Measurements from ENCODE around the gene HTR5A. TPM values are rescaled to one million over a fixed set of nuclear protein-coding genes. Genes with fewer than 3 reads are reported as not detected.
"Not testable (repeated sequence)": the region's sequence is repeated elsewhere in the genome, so short reads cannot be mapped to it uniquely, and the experiment has no call there.

The HTR5A gene
- not detected in 2 replicates for total RNA-seq

GRCh38 chr7:155069992-155070751 is at the start of gene HTR5A:
TSS of gene HTR5A (plus strand) at chr7:155070324. CDS start at chr7:155070900, 576 bp downstream.
- peak; percentile 55 for DNase-seq (ENCODE audit: low read depth, low spot score)

GRCh38 chr7:155020996-155021395 is 49.1 kb upstream of the HTR5A start:
- no peak for DNase-seq (ENCODE audit: low read depth, low spot score)

GRCh38 chr7:155021699-155022145 is 48.4 kb upstream of the HTR5A start:
- DNase-seq (ENCODE audit: low read depth, low spot score) = no peak

GRCh38 chr7:155027879-155028278 is 42.2 kb upstream of the HTR5A start:
- DNase-seq (ENCODE audit: low read depth, low spot score) = no peak

- no peak for DNase-seq (ENCODE audit: low read depth, low spot score)
These were observed 37.1 kb upstream of the HTR5A start for GRCh38 chr7:155032978-155033377.

- not testable (repeated sequence) for DNase-seq (ENCODE audit: low read depth, low spot score)
These were observed 35.6 kb upstream of the HTR5A start for GRCh38 chr7:155034495-155034894.

GRCh38 chr7:155038335-155038734 is 31.8 kb upstream of the HTR5A start:
- DNase-seq (ENCODE audit: low read depth, low spot score) = no peak

GRCh38 chr7:155043756-155044155 is 26.4 kb upstream of the HTR5A start:
- no peak for DNase-seq (ENCODE audit: low read depth, low spot score)

- no peak for DNase-seq (ENCODE audit: low read depth, low spot score)
These were observed 22.1 kb upstream of the HTR5A start for GRCh38 chr7:155048006-155048405.

- no peak for DNase-seq (ENCODE audit: low read depth, low spot score)
These were observed 18.8 kb upstream of the HTR5A start for GRCh38 chr7:155051355-155051754.

GRCh38 chr7:155053002-155053401 is 17.1 kb upstream of the HTR5A start:
- DNase-seq (ENCODE audit: low read depth, low spot score) = no peak

GRCh38 chr7:155054761-155055160 is 15.4 kb upstream of the HTR5A start:
- no peak for DNase-seq (ENCODE audit: low read depth, low spot score)

GRCh38 chr7:155057076-155057475 is 13.0 kb upstream of the HTR5A start:
- no peak for DNase-seq (ENCODE audit: low read depth, low spot score)

- DNase-seq (ENCODE audit: low read depth, low spot score) = no peak
These were observed 11.2 kb upstream of the HTR5A start for GRCh38 chr7:155058896-155059295.

- no peak for DNase-seq (ENCODE audit: low read depth, low spot score)
These were observed 10.4 kb upstream of the HTR5A start for GRCh38 chr7:155059703-155060102.

GRCh38 chr7:155062411-155062810 is 7.7 kb upstream of the HTR5A start:
- DNase-seq (ENCODE audit: low read depth, low spot score) = no peak

GRCh38 chr7:155064186-155064585 is 5.9 kb upstream of the HTR5A start:
- DNase-seq (ENCODE audit: low read depth, low spot score) = no peak

- DNase-seq (ENCODE audit: low read depth, low spot score) = peak; percentile 54
These were observed 3.6 kb upstream of the HTR5A start for GRCh38 chr7:155066417-155066950.

- DNase-seq (ENCODE audit: low read depth, low spot score) = no peak
These were observed 1.1 kb downstream of the HTR5A start for GRCh38 chr7:155071121-155071651.

- DNase-seq (ENCODE audit: low read depth, low spot score) = no peak
These were observed 1.9 kb downstream of the HTR5A start for GRCh38 chr7:155071916-155072571.

GRCh38 chr7:155073922-155074321 is 3.8 kb downstream of the HTR5A start:
- DNase-seq (ENCODE audit: low read depth, low spot score) = no peak

GRCh38 chr7:155084021-155084420 is 13.9 kb downstream of the HTR5A start:
- no peak for DNase-seq (ENCODE audit: low read depth, low spot score)
